Erythroblast (primary cell): Measurements from ENCODE around the gene MRPL27.

Source experiments
- GATA1 ChIP-seq: IDR thresholded peaks from 2 replicates; pipeline ENCODE4 v1.6.1; 2011; ENCODE audit warnings: low read depth, mild to moderate bottlenecking, control low read depth, low read length, moderate library complexity
- POLR2A ChIP-seq: IDR thresholded peaks from 2 replicates; pipeline ENCODE4 v1.6.1; 2011; ENCODE audit warnings: mild to moderate bottlenecking, low read length

DNA sequence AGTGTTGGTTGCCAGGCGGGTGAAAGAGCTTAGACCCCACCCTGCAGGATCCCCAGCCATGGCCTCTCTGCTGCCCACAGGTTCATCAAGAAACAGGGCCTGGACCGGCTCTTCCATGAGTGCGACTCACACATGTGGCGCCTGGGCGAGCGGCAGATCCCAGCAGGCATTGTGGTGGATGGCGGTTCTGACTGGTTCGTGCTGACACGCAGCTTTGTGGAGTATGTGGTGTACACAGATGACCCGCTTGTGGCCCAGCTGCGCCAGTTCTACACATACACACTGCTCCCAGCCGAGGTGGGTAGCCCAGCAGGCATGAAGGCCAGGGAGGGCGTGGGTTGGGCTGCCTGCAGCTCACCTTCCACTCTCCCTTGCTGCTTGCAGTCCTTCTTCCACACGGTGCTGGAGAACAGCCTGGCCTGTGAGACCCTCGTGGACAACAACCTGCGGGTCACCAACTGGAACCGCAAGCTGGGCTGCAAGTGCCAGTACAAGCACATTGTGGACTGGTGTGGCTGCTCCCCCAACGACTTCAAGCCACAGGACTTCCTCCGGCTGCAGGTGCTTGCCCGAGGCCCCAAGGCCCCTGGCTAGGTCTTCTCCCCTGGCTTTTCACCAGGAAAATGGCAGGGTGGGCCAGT is 17.2 kb downstream of the MRPL27 start:
- TF ChIP-seq POLR2A (no peak), GATA1 (no peak)
